Body of pancreas (tissue), 4 donors: Measurements from ENCODE around the gene TSPYL1. TPM values are rescaled to one million over a fixed set of nuclear protein-coding genes. Genes with fewer than 3 reads are reported as not detected.

Experiments used
- ATAC-seq: fragments of 150-250 bp; one replicate; pipeline ENCODE4 v1.9.1; 2016
- DNase-seq, 4 donors: peaks; one replicate each; pipeline ENCODE4 v3.0.0-alpha.2; 2019
- H3K27ac ChIP-seq, 4 donors: fragments of 200-600 bp; sonication (generic); 1 replicate in 3 of 4; 2 replicates in 1 of 4; pipeline versions ENCODE4 v1.5.1 to v1.6.1; 2016 to 2019; ENCODE audit warnings: mild to moderate bottlenecking in 1 of 4, mixed read lengths in 1 of 4, moderate library complexity in 1 of 4
- H3K27me3 ChIP-seq, 2 donors: fragments of 200-600 bp; sonication (generic); one replicate each; pipeline ENCODE4 v1.6.0; 2016; ENCODE audit warnings: mild to moderate bottlenecking in 1 of 2
- H3K36me3 ChIP-seq, 2 donors: fragments of 200-600 bp; sonication (generic); replicated peaks in 1 of 2; 2 replicates each; pipeline ENCODE4 v1.5.1; 2016; ENCODE audit warnings: low read depth in 2 of 2; ENCODE audit not compliant: insufficient read depth in 1 of 2
- H3K4me1 ChIP-seq: fragments of 200-600 bp; sonication (generic); one replicate; pipeline ENCODE4 v1.6.0; 2016
- H3K4me3 ChIP-seq, 2 donors: fragments of 200-600 bp; sonication (generic); 1 replicate in 1 of 2; 2 replicates in 1 of 2; pipeline ENCODE4 v1.5.1; 2016 to 2019
- H3K9me3 ChIP-seq, 3 donors: fragments of 200-600 bp; sonication (generic); 1 replicate in 2 of 3; 2 replicates in 1 of 3; pipeline ENCODE4 v1.5.1; 2016
- POLR2A ChIP-seq, 3 donors: fragments of 450-650 bp; IDR thresholded peaks; one replicate each; pipeline ENCODE4 v1.6.1; 2016; ENCODE audit warnings: antibody characterized with exemption in 3 of 3, mild to moderate bottlenecking in 2 of 3
- WGBS, 2 donors: methylation state at CpG; one replicate each; pipeline ENCODE4 v1.1.5; 2017; 5-methylcytosine and 5-hydroxymethylcytosine counted together
- intact Hi-C: fragments of 100-400 bp; cut with DNase I; formaldehyde crosslinking; loops from one replicate; pipeline ENCODE4 v1.15.1; 2023
- total RNA-seq, 2 donors: library from RNA; depleted of rRNA; stranded (reverse); fragments of >200 nt; gene quantifications; one replicate each; pipeline ENCODE4 v1.1.0, GENCODE V29; 2016
- TF ChIP-seq, protein P1 (sequence below), 7 experiments: fragments of 450-650 bp in 4 of 7; fragments of 200-600 bp in 3 of 7; sonication (generic) in 3 of 7; IDR thresholded peaks; one replicate each; pipeline ENCODE4 v1.5.1; 2016 to 2019; ENCODE audit warnings: antibody characterized with exemption in 7 of 7

The TSPYL1 gene
- total RNA-seq, 2 donors from 2014 or later = 44.1 to 45.2 TPM

DNA sequence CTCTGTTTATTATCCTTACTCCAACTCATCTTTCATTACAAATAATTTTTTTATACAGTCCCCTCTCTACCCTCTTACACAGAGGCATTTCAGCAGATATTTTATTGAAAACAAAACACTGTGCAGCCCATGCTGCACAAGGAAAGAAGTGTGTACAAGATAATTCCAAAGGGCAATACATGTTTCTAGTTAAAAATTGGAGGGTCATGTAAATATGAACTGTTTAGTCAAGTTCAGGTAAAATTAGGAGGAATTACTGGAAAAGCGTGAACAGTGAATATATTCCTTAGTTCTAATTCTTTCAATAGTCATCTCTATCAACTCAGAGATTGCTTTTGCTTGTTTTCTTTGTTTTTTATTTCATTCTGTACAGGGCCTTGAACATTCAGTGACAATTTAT lies 27.9 kb upstream of the TSPYL1 start:
- no peak overlapping the region for H3K4me3 ChIP-seq
- no peak overlapping the region for H3K27ac ChIP-seq
- no peak for ATAC-seq
- 94 to 98% methylated on average over 1 of the region's 1 CpG for WGBS, 2 donors
- no peaks in the 10 kb centered on the region for H3K27me3 ChIP-seq
- no peaks in the 10 kb centered on the region for H3K4me1 ChIP-seq
- H3K9me3 ChIP-seq = no peaks in the 10 kb centered on the region
- no peaks in the 10 kb centered on the region for H3K36me3 ChIP-seq
- TF ChIP-seq, protein P1, sequence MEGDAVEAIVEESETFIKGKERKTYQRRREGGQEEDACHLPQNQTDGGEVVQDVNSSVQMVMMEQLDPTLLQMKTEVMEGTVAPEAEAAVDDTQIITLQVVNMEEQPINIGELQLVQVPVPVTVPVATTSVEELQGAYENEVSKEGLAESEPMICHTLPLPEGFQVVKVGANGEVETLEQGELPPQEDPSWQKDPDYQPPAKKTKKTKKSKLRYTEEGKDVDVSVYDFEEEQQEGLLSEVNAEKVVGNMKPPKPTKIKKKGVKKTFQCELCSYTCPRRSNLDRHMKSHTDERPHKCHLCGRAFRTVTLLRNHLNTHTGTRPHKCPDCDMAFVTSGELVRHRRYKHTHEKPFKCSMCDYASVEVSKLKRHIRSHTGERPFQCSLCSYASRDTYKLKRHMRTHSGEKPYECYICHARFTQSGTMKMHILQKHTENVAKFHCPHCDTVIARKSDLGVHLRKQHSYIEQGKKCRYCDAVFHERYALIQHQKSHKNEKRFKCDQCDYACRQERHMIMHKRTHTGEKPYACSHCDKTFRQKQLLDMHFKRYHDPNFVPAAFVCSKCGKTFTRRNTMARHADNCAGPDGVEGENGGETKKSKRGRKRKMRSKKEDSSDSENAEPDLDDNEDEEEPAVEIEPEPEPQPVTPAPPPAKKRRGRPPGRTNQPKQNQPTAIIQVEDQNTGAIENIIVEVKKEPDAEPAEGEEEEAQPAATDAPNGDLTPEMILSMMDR (IDR thresholded peaks at IDR 0.05) = no peak
- TF ChIP-seq POLR2A (IDR thresholded peaks at IDR 0.05) = no peak
- intact Hi-C loops = no loop called here
- DNase-seq = no peak

DNA sequence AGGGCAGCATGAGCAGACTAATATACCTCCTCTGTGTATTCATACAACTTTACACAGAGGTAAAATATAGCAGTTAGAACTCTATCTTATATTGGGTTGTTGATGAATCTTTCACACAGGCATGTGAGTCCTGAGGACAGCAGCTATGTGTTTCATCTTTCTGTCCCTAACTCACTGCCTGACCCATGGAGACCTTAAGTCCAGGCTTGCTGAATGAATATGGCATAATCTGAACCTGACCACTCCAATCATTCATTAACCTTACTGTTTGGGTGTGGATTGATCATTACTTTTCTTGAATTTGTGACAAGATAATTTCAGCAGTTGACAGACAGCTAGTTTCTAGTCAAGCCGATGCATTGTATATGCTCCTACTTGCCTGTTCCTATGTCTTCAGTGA lies 27.3 kb upstream of the TSPYL1 start:
- Histone ChIP-seq H3K4me3 (no peak overlapping the region), H3K27ac (no peak overlapping the region), H3K27me3 (no peaks in the 10 kb centered on the region), H3K4me1 (no peaks in the 10 kb centered on the region), H3K36me3 (no peaks in the 10 kb centered on the region), H3K9me3 (no peaks in the 10 kb centered on the region)
- 93 to 100% methylated on average over 1 of the region's 1 CpG for WGBS, 2 donors
- TF ChIP-seq POLR2A (IDR thresholded peaks at IDR 0.05) = no peak
- TF ChIP-seq, protein P1 (IDR thresholded peaks at IDR 0.05) = no peak
- ATAC-seq (no peak), DNase-seq (no peak)
- intact Hi-C loops = no loop called here

DNA sequence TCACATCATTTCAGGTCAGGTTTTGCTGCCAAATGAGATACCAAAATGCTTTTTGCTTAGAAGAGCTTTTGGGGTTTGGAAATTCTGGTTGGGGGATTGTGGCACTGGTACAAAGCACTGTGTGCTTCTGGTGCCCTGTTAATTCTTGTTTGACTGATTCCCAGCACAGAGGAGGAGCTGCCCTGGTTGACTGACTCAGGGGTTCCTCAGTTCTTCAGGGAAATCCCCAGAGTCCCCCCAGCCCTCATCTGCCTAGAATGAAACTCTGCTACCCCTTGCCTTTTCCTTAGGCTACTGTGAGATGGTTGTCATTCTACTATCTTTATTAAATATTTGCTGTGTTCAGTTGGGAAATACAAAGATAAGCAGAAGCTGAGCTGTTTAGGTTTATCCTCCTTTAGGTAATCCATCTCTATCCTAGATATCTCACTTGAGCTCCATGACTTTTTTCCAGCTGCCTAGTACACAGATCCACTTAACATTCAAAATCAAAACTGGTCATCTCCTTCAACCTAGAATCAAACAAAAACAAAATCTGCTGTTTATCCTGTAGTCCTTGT lies 24.9 kb upstream of the TSPYL1 start:
- no peak overlapping the region for H3K27ac ChIP-seq
- no peaks in the 10 kb centered on the region for H3K27me3 ChIP-seq
- no peaks in the 10 kb centered on the region for H3K36me3 ChIP-seq
- ATAC-seq (no peak), DNase-seq (no peak)
- H3K4me1 ChIP-seq = no peaks in the 10 kb centered on the region
- no peaks in the 10 kb centered on the region for H3K9me3 ChIP-seq
- intact Hi-C loops = no loop called here
- TF ChIP-seq, protein P1 (IDR thresholded peaks at IDR 0.05) = no peak
- TF ChIP-seq POLR2A (IDR thresholded peaks at IDR 0.05) = no peak
- no peak overlapping the region for H3K4me3 ChIP-seq

DNA sequence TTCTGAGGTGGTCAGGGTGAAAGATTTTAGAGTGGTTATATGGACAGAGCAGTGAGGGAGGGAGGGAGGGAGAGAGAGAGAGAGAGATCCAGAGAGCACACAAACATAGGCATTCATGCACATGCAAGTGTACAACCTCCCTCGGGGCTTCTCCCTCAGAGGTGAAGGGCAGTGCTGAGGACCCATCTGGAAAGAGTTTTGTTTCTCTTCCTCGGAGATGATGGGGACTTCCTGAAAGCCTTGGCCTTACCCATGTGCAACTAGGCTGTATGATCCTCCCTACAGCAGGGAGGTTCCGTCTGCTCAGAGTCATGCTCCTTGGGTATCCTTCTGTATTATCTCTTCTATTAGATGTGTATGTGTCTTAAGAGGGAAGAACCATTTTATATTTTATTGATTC lies 21.4 kb upstream of the TSPYL1 start:
- TF ChIP-seq POLR2A (IDR thresholded peaks at IDR 0.05) = no peak
- TF ChIP-seq, protein P1 (IDR thresholded peaks at IDR 0.05) = no peak
- ATAC-seq = no peak
- Histone ChIP-seq H3K27me3 (no peaks in the 10 kb centered on the region), H3K27ac (no peak overlapping the region), H3K4me3 (no peak overlapping the region), H3K9me3 (no peaks in the 10 kb centered on the region), H3K36me3 (no peaks in the 10 kb centered on the region), H3K4me1 (no peaks in the 10 kb centered on the region)
- WGBS, 2 donors = 81 to 86% methylated on average over 3 of the region's 3 CpGs
- intact Hi-C loops = no loop called here
- DNase-seq = no peak

DNA sequence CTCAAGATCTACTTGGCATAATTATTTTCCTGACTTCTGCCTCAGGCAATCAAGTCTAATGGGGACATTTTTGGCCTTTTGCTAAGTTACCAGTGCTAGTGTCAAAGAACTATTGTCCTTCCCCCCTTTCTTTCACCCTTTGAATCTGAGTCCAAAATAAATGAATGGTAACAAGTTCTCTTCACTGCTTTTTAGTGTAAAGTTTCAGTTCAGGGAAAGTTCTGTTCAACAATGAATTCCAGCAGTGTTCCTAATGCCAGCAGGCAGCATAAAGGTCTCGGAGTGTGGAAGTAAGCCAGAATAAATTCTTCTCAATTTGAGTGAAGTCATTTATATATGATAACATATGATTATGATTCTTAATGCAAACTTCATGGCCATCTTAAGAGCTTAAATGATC lies 20.8 kb upstream of the TSPYL1 start:
- Histone ChIP-seq H3K27me3 (no peaks in the 10 kb centered on the region), H3K9me3 (no peaks in the 10 kb centered on the region), H3K4me3 (no peak overlapping the region), H3K36me3 (no peaks in the 10 kb centered on the region), H3K27ac (no peak overlapping the region), H3K4me1 (no peaks in the 10 kb centered on the region)
- 90 to 100% methylated on average over 1 of the region's 1 CpG for WGBS, 2 donors
- ATAC-seq (no peak), DNase-seq (no peak)
- intact Hi-C loops = no loop called here
- TF ChIP-seq, protein P1 (IDR thresholded peaks at IDR 0.05) = no peak
- no peak for TF ChIP-seq POLR2A (IDR thresholded peaks at IDR 0.05)
